ENCODE measurements around the gene RLBP1.

DNA sequence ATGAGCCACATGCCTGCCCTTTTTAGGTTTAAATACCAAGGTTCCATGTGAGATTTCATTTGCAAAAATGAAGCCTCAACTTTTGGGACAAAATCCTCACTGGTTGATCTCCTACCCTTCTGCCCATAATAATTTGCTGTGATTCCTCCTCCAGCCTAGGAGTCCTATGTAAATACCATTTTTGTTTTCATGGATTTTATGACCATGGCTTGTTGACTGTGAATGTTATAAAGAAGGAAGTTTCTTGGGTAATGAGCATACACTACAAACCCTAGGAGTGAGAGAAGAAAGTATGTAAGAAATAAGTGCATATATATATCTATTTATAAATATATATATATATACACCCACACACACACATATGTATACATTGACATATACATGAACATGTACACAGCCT lies 13.1 kb downstream of the RLBP1 start:
- TF ChIP-seq, protein P1, sequence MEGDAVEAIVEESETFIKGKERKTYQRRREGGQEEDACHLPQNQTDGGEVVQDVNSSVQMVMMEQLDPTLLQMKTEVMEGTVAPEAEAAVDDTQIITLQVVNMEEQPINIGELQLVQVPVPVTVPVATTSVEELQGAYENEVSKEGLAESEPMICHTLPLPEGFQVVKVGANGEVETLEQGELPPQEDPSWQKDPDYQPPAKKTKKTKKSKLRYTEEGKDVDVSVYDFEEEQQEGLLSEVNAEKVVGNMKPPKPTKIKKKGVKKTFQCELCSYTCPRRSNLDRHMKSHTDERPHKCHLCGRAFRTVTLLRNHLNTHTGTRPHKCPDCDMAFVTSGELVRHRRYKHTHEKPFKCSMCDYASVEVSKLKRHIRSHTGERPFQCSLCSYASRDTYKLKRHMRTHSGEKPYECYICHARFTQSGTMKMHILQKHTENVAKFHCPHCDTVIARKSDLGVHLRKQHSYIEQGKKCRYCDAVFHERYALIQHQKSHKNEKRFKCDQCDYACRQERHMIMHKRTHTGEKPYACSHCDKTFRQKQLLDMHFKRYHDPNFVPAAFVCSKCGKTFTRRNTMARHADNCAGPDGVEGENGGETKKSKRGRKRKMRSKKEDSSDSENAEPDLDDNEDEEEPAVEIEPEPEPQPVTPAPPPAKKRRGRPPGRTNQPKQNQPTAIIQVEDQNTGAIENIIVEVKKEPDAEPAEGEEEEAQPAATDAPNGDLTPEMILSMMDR (conservative IDR thresholded peaks at IDR 0.05; ENCODE audit: low read depth, low read length), result no peak
- TF ChIP-seq CEBPB (IDR thresholded peaks at IDR 0.05; ENCODE audit: low read depth, low read length) (no peak), POLR2A (IDR thresholded peaks at IDR 0.05; ENCODE audit: low read depth, low read length) (no peak), ELK1 (IDR thresholded peaks at IDR 0.05; ENCODE audit: borderline replicate concordance, low read depth, low read length) (no peak), FOS (IDR thresholded peaks at IDR 0.05; ENCODE audit: low read depth, low read length) (no peak), BHLHE40 (IDR thresholded peaks at IDR 0.05; ENCODE audit: low read depth, low read length) (no peak), RFX5 (IDR thresholded peaks at IDR 0.05; ENCODE audit: low read depth, low read length) (no peak)
